IPS-NIHi7 (cell line): ENCODE data around the gene ARAP1.

Source experiments
- DNase-seq: peaks from one replicate; pipeline ENCODE4 v3.0.0; 2012; ENCODE audit warnings: mixed read lengths; ENCODE audit errors: extremely low spot score

The ARAP1 gene

GRCh38 chr11:72703267-72704008, 48.8 kb downstream of the ARAP1 start:
- DNase-seq: peak; percentile 45

GRCh38 chr11:72702577-72703241, 49.5 kb downstream of the ARAP1 start:
- no peak for DNase-seq

- DNase-seq: no peak
Measured at GRCh38 chr11:72702096-72702495, 50.1 kb downstream of the ARAP1 start.

GRCh38 chr11:72701466-72701865, 50.7 kb downstream of the ARAP1 start:
- DNase-seq: no peak

GRCh38 chr11:72700146-72700545, 52.1 kb downstream of the ARAP1 start:
- DNase-seq: no peak

GRCh38 chr11:72697814-72698213, 54.4 kb downstream of the ARAP1 start:
- DNase-seq: no peak

- peak; percentile 90 for DNase-seq
Measured at GRCh38 chr11:72696866-72697700, 55.1 kb downstream of the ARAP1 start.

- DNase-seq: no peak
Measured at GRCh38 chr11:72695354-72695753, 56.9 kb downstream of the ARAP1 start.

- DNase-seq: peak; percentile 46
Measured at GRCh38 chr11:72693271-72693968, 58.8 kb downstream of the ARAP1 start.

- no peak for DNase-seq
Measured at GRCh38 chr11:72692498-72693237, 59.5 kb downstream of the ARAP1 start.

- no peak for DNase-seq
Measured at GRCh38 chr11:72690166-72690565, 62.0 kb downstream of the ARAP1 start.

- DNase-seq: no peak
Measured at GRCh38 chr11:72688929-72689328, 63.3 kb downstream of the ARAP1 start.

- no peak for DNase-seq
Measured at GRCh38 chr11:72688486-72688885, 63.7 kb downstream of the ARAP1 start.

GRCh38 chr11:72687326-72687725, 64.9 kb downstream of the ARAP1 start:
- DNase-seq: no peak

- DNase-seq: no peak
Measured at GRCh38 chr11:72686639-72687220, 65.5 kb downstream of the ARAP1 start.

- DNase-seq: no peak
Measured at GRCh38 chr11:72685560-72686480, 66.4 kb downstream of the ARAP1 start.

GRCh38 chr11:72684236-72684912, 67.8 kb downstream of the ARAP1 start:
- DNase-seq: peak; percentile 82

GRCh38 chr11:72683782-72684200, 68.4 kb downstream of the ARAP1 start:
- DNase-seq: peak; percentile 93

- DNase-seq: no peak
Measured at GRCh38 chr11:72682858-72683243, 69.4 kb downstream of the ARAP1 start.
